SK-N-MC (cell line): ENCODE results near the gene OBSCN.

Experiments used
- FOXP2 ChIP-seq: optimal IDR thresholded peaks from 2 replicates; pipeline ENCODE3; 2011; ENCODE audit warnings: mild to moderate bottlenecking, moderate library complexity; ENCODE audit not compliant: insufficient read depth; ENCODE audit errors: extremely low read length, control extremely low read depth
- POLR2AphosphoS5 ChIP-seq: IDR thresholded peaks from 2 replicates; pipeline ENCODE4 v1.6.1; 2012; ENCODE audit warnings: mild to moderate bottlenecking, low read depth, low read length, borderline replicate concordance

- TF ChIP-seq POLR2AphosphoS5 (no peak), FOXP2 (no peak)
Measured at GRCh38 chr1:228346731-228347130, 138.9 kb downstream of the OBSCN start.
